AG04450 (cell line): ENCODE results near the gene SLC25A28. TPM values are rescaled to one million over a fixed set of nuclear protein-coding genes. Genes with fewer than 3 reads are reported as not detected.

Experiments used
- CTCF ChIA-PET: fragments of 300-600, 350-600 bp; formaldehyde crosslinking; extraction: SDS; loops from one replicate; lab custom pipeline; 2022; ENCODE audit warnings: antibody characterized with exemption, inconsistent platforms; lab: Charles Lee
- POLR2A ChIA-PET: fragments of 350-600 bp; formaldehyde crosslinking; extraction: SDS; loops from one replicate; lab custom pipeline; 2021; ENCODE audit warnings: antibody characterized with exemption, inconsistent platforms; lab: Yijun Ruan, JAX
- DNase-seq: peaks from one replicate; pipeline ENCODE4 v3.0.0-alpha.2; 2011; ENCODE audit warnings: low read depth, low spot score
- H3K27ac ChIP-seq: one replicate; pipeline ENCODE4 v1.5.1; 2012; ENCODE audit warnings: low read depth, low read length, control low read depth
- H3K27me3 ChIP-seq: one replicate; pipeline ENCODE4 v1.6.0; 2012; ENCODE audit warnings: low read length; ENCODE audit not compliant: control insufficient read depth, insufficient read depth
- H3K4me3 ChIP-seq: 2 replicates; pipeline ENCODE4 v1.5.1; 2011; ENCODE audit warnings: mild to moderate bottlenecking, low read depth, low read length, control low read depth
- H3K9me3 ChIP-seq: 2 replicates; pipeline ENCODE4 v1.5.1; 2012; ENCODE audit warnings: low read length; ENCODE audit not compliant: control insufficient read depth, insufficient read depth
- polyA plus RNA-seq: library from polyadenylated mRNA; depleted of rRNA; stranded (reverse); fragments of >200 nt; gene quantifications from 2 replicates; pipeline ENCODE4 v1.2.3, GENCODE V29; 2011
- TF ChIP-seq, protein P1 (sequence below): IDR thresholded peaks from 2 replicates; pipeline ENCODE4 v1.5.1; 2011; ENCODE audit warnings: low read depth, low read length, control low read depth, inconsistent platforms

SLC25A28 gene
- polyA plus RNA-seq, 1 experiment = 20.4 TPM

DNA sequence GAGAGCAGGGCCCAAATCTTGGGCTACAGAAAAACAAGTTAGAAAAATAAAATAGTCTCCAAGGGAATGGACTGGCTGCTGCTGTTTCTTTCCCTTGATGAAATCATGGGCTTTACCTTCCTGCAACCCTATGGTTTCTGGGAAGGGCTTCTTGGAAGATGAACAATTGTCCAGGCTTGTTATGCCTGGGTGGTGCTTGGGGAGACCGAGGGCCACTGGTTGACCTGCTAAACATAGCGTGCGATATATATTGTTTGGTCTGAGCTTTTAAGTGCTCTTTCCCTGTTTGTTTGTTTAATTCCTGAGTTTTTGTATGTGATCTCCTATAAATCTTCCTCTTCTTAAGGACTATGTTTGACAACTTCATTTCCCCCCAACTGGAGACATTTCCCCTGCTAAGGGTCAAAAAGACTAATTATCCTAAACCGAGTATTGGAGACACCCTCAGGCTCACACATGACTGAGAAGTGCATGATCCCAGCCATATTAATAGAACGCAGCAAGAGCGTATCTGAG is 37.9 kb downstream of the SLC25A28 start:
- TF ChIP-seq, protein P1, sequence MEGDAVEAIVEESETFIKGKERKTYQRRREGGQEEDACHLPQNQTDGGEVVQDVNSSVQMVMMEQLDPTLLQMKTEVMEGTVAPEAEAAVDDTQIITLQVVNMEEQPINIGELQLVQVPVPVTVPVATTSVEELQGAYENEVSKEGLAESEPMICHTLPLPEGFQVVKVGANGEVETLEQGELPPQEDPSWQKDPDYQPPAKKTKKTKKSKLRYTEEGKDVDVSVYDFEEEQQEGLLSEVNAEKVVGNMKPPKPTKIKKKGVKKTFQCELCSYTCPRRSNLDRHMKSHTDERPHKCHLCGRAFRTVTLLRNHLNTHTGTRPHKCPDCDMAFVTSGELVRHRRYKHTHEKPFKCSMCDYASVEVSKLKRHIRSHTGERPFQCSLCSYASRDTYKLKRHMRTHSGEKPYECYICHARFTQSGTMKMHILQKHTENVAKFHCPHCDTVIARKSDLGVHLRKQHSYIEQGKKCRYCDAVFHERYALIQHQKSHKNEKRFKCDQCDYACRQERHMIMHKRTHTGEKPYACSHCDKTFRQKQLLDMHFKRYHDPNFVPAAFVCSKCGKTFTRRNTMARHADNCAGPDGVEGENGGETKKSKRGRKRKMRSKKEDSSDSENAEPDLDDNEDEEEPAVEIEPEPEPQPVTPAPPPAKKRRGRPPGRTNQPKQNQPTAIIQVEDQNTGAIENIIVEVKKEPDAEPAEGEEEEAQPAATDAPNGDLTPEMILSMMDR = no peak
- H3K27ac ChIP-seq = no peak overlapping the region
- H3K4me3 ChIP-seq = no peak overlapping the region
- CTCF ChIA-PET = no interaction called here
- no peak for DNase-seq
- no peaks in the 10 kb centered on the region for H3K9me3 ChIP-seq
- peaks cover 18% of the 10 kb centered on the region for H3K27me3 ChIP-seq
- POLR2A ChIA-PET = no interaction called here

DNA sequence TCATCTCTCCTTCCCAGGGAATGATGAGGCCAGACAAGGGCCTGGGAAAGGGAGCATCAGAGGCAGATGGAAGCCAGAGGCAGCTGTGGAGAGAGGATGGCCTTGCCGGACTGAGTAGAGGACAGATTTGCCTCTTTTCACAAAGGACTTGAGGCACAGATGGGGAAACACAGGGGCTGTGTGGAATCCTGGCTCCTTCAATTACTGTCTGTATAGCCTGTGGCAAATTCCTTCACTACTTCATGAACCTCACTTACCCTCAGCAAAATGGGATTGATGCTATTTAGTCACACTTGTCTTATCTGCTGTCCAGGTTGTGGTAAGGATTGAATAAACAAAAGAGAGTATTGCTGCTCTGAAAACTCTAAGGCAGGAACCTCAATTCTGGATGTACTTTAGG is 40.3 kb downstream of the SLC25A28 start:
- ChIA-PET POLR2A (no interaction called here), CTCF (interaction anchor here (2.9 kb wide), 1 partner anchor 20 kb away, joined by 14 read pairs; no protein-coding TSS in a partner anchor)
- Histone ChIP-seq H3K27me3 (peaks cover 17% of the 10 kb centered on the region), H3K9me3 (no peaks in the 10 kb centered on the region), H3K4me3 (no peak overlapping the region), H3K27ac (no peak overlapping the region)
- DNase-seq = no peak
- TF ChIP-seq, protein P1 = no peak

DNA sequence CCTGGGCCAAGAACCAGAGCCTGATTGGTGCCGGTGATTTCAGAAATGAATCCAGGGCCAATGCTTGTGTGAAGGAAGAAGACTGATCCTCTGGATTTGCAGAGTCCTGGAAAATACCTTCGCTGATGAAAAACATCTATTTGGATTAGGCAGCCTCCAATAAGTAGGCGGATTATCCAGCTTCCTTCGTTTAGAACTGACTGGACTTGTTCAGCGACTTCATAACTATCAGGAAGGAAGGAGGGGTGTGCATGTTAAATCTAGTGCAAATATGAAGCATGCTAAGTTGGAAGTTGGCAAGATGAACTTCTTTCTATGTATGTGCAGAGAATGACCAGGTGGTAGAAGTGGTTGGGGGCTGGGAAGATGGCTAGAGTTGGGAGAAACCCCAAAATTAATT is 46.4 kb downstream of the SLC25A28 start:
- Histone ChIP-seq H3K4me3 (no peak overlapping the region), H3K27me3 (peaks cover 2% of the 10 kb centered on the region), H3K9me3 (no peaks in the 10 kb centered on the region), H3K27ac (no peak overlapping the region)
- TF ChIP-seq, protein P1 = no peak
- DNase-seq = no peak
- POLR2A ChIA-PET = no interaction called here
- CTCF ChIA-PET = interaction anchor here (1.3 kb wide), 1 partner anchor 14 kb away, joined by 6 read pairs; no protein-coding TSS in a partner anchor

DNA sequence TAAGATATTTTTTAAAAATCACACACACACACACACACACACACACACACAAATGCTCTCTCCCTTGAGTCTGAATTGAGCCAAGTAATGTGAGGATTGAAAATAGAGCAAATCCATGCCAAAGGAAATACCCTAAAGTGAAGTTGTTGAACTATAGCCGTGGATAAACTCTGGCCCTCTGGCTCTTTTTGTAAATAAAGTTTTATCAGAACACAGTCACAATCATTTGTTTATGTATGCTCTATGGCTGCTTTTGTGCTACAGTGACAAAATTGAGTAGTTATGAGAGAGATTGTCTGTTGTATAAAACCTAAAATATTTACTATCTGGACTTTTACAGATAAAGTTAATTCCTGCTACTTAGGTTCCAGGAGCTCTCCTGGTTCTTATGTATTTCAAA is 48.4 kb downstream of the SLC25A28 start:
- Histone ChIP-seq H3K27ac (no peak overlapping the region), H3K27me3 (no peaks in the 10 kb centered on the region), H3K4me3 (no peak overlapping the region), H3K9me3 (no peaks in the 10 kb centered on the region)
- TF ChIP-seq, protein P1 = no peak
- no peak for DNase-seq
- POLR2A ChIA-PET = no interaction called here
- CTCF ChIA-PET = interaction anchor here (1.0 kb wide), 1 partner anchor 11 kb away, joined by 7 read pairs; no protein-coding TSS in a partner anchor

DNA sequence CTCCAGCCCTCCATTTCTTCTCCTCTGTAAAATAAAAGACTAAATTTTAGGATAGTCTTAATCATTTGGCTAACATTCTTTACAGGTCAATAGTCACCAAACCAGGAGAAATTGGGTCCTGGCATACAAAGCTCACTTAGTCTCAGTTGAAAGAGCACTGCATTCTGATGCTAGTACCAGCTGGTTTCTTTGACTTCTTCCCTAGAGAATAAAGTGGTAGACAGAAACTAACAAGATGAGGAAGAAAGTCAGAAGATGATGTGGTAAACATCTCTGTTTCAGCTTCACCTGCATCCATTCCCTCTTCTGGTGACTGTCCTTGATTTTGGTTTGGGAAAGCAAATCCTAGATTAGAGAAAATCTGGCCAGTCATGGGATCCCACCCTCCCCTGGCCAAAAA is 50.3 kb downstream of the SLC25A28 start:
- no peak for DNase-seq
- TF ChIP-seq, protein P1 = no peak
- no peaks in the 10 kb centered on the region for H3K9me3 ChIP-seq
- H3K27ac ChIP-seq = no peak overlapping the region
- H3K27me3 ChIP-seq = no peaks in the 10 kb centered on the region
- no peak overlapping the region for H3K4me3 ChIP-seq
- ChIA-PET POLR2A (no interaction called here), CTCF (no interaction called here)
